HG03469 (cell line): Measurements from ENCODE around the gene ACTRT1.

Source experiments
- ATAC-seq: cut with Tn5 transposase; IDR thresholded peaks from one replicate; pipeline ENCODE4 v1.9.1; 2021; ENCODE audit warnings: mild to moderate bottlenecking, moderate library complexity, moderate number of reproducible peaks; ENCODE audit not compliant: unreplicated experiment

ACTRT1 gene

DNA sequence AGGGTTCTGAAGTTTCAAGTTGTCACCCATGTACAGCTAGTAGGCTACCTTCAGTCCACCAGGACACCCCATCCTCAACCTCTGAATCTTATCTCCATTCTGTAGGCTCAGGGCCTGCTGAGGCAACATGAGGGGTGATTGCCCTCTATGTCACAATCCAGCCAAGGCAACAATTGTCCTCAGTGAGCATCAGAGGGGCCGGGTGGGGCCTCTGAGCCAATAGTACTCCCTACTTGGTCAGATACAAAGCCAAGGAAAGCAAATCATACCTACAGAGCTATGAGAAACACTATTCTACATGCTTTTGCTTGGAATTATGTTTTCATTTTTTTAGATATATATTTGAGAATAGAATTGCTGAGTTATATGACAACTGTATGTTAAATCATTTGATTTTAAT lies at the start of gene ACTRT1:
TSS of gene ACTRT1 (minus strand) at position 101 of the 400 bp plus-strand sequence. CDS start 197 bp downstream, outside the sequence.
- ATAC-seq: no peak

DNA sequence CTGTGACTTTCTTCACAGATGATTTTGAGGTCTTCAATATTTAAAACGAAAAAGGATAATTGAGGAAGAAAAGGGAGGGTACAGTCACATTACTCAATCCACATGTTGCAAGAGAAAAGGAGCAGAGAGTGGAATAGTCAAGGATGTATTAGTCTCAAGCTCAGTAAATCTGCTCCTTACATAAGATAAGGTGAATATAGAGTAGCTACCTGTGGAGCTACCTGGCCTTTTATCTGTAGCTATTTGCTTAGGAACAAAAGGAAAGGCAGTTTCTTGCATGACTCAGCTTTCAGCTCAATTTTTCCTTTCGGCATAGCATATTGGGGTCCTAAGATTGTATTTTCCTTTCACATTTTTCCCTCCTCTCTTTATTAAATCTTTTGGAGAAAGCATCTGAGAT lies 26.3 kb upstream of the ACTRT1 start:
- no peak for ATAC-seq

DNA sequence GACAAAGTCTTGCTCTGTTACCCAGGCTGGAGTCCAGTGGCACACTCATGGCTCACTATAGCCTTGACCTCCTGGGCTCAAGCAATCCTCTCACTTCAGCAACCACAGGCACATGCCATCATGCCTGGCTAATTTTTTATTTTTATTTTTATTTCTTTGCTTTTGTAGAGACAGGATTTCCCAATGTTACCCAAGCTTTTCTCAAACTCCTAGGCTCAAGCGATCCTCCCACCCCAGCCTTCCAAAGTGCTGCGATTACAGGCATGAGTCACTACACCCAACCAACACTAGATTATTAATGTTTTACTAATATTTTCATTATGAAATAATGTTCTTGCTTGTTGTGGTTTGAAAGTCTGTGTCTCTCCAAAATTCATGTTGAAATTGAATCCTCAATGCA lies 5.2 kb upstream of the ACTRT1 start:
- no peak for ATAC-seq

DNA sequence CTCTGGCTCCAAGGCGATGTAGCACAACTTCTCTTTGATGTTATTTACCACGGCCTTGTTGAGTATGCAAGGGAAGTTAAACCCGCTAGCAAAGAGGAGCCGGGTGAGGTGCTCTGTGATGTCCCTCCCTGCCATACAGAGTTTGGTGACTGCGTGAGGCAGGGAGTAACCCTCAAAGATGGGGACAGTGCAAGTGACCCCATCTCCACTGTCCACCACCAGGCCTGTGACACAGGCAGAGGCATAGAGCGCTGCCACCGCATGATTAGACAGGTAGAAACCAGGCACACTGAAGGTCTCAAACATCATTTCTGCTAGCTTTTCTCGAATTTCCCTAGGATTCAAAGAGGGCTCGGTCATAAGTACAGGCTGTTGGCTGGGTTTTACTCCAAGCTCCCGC lies 677 bp downstream of the ACTRT1 start:
- ATAC-seq: no peak

DNA sequence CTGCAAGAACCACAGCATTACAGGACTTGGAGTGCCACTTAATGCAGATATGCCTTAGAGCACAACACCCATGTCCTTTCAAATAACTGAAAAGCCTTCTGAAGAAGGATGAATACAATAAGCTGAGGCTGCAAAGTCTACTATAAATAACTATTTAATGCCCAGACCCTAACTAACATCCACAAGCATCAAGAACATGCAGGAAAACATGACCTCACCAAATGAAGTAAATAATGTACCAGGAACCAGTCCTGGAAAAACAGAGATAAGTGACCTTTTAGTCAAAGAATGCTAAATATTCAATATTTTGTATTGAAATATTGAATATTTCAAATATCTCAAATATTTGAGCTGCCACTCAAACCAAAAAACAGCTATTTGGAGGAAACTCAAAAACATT lies 16.9 kb downstream of the ACTRT1 start:
- no peak for ATAC-seq

DNA sequence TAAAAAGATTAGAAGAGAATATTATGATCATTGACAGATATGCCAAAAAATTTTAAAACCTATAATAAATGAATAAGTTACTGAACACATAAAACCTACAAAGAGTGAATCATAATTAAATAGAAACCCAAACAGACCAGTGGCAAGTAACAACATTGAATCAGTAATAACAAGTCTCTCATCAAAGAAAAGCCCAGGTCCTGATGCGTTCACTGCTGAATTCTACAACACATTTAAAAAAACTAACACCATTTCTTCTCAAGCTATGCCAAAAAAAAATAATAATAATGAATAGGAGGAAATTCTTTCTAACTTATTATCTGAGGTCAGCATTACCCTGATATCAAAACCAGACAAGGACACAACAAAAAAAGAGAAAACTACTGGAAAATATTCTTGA lies 30.6 kb downstream of the ACTRT1 start:
- ATAC-seq: no peak

DNA sequence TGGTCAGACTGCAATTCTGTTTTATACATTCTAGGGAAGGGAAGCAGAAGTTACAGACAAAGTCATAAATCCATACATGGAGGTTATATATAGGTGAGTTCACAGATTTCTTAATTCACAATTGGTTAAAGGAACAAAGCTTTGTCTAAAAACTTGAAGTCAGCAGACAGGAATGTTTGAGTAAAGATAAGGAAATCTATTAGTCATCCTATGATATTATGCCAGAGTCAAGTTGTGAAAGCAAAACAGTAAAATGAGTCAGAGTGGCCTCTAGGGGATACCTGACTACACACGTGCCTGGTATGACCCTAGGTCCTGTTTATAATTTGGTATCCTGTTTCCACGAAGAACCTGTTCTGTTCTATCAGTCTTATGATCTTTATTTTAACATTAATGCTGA lies 31.5 kb downstream of the ACTRT1 start:
- ATAC-seq: no peak

DNA sequence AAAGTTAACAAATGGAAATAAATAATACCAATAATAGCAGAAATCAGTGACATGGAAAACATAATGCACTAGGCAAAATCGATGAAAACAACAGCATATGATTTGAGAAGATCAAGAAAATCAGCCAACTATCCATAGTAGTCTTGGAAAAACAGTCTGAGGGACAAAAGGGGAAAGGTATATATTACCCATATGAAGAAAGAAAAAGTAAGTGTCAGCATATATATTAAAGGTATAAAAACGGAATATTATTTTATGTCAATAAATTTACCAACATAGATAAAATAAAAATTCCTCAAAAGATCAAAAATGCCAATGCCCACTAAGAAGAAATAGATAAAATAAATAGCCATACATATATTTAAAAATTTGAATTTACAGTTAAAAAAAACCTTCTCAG lies 33.0 kb downstream of the ACTRT1 start:
- ATAC-seq: no peak

DNA sequence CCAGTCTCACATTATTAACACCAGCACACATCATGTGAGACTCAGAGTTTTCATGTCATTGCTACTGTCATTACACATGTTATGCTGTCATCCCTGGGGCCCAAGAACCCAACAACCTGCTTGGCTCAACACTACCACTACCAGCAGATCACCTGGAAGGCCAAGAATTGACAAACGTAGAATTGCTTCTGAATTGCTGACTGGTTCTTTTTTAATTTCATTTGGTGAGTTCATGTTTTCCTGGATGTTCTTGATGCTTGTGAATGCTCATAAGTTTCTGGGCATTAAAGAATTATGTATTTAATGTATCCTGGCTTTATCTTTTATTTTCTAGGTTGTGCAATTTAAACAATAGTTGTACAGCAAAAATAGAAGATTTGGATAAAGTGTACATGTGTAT lies 40.2 kb downstream of the ACTRT1 start:
- no peak for ATAC-seq

DNA sequence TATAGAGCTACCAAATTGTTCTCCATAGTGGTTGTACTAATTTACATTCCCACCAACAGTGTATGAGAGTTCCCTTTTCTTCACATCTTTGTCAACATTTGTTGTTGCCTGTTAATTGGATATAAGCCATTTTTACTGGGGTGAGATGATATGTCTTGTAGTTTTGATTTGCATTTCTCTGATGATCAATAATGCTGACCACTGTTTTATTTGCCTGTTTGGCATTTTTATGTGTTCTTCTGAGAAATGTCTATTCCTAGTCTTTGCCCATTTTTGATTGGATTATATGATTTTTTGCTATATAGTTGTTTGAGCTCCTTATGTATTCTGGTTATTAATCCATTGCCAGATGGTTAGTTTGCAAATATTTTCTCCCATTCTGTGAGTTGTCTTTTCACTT lies 44.3 kb downstream of the ACTRT1 start:
- no peak for ATAC-seq
